Mesenchymal stem cell (in vitro differentiated cells and primary cell): Measurements from ENCODE around the gene MAPK8IP2.
A peak's percentile ranks its signal among the peaks of the same experiment; 100 is the strongest.

ENCODE experiments used
- DNase-seq: peaks from one replicate; pipeline ENCODE4 v3.0.0-alpha.2; 2013
- H2AFZ ChIP-seq: one replicate; pipeline ENCODE4 v1.6.1; 2013; ENCODE audit warnings: low read depth, mild to moderate bottlenecking, control low read depth, inconsistent platforms, low read length, moderate library complexity
- H2AK5ac ChIP-seq: 2 replicates; pipeline ENCODE4 v1.6.1; 2013; ENCODE audit warnings: low read length, moderate library complexity, mild to moderate bottlenecking, inconsistent platforms; ENCODE audit not compliant: severe bottlenecking
- H2BK120ac ChIP-seq: one replicate; pipeline ENCODE4 v1.6.1; 2013; ENCODE audit warnings: low read depth, mild to moderate bottlenecking, inconsistent platforms, low read length, moderate library complexity
- H2BK12ac ChIP-seq, 2 experiments: one replicate each; pipeline ENCODE4 v1.6.1; 2013; ENCODE audit warnings: inconsistent platforms in 2 of 2, low read length in 2 of 2, mild to moderate bottlenecking in 2 of 2, moderate library complexity in 2 of 2, control low read depth in 1 of 2
- H2BK15ac ChIP-seq: one replicate; pipeline ENCODE4 v1.6.1; 2013; ENCODE audit warnings: mild to moderate bottlenecking, low read depth, inconsistent platforms; ENCODE audit not compliant: poor library complexity, severe bottlenecking
- H2BK5ac ChIP-seq: 2 replicates; pipeline ENCODE4 v1.6.1; 2013; ENCODE audit warnings: low read depth, mild to moderate bottlenecking, low read length, control low read depth, inconsistent platforms; ENCODE audit not compliant: poor library complexity, severe bottlenecking
- H3K14ac ChIP-seq, 2 experiments: one replicate each; pipeline ENCODE4 v1.6.1; 2013; ENCODE audit warnings: inconsistent platforms in 2 of 2, low read length in 2 of 2, control low read depth in 1 of 2, mild to moderate bottlenecking in 1 of 2, moderate library complexity in 1 of 2
- H3K18ac ChIP-seq, 2 experiments: one replicate each; pipeline ENCODE4 v1.6.1; 2013; ENCODE audit warnings: inconsistent platforms in 2 of 2, low read length in 2 of 2, control low read depth in 1 of 2, low read depth in 1 of 2, mild to moderate bottlenecking in 1 of 2
- H3K23ac ChIP-seq, 2 experiments: one replicate each; pipeline ENCODE4 v1.6.1; 2013; ENCODE audit warnings: inconsistent platforms in 2 of 2, low read length in 2 of 2, mild to moderate bottlenecking in 2 of 2, moderate library complexity in 2 of 2, control low read depth in 1 of 2
- H3K27ac ChIP-seq: 2 replicates; pipeline ENCODE4 v1.5.1; 2013; ENCODE audit warnings: mild to moderate bottlenecking, moderate library complexity, low read length, control low read depth, inconsistent platforms; ENCODE audit not compliant: poor library complexity, severe bottlenecking
- H3K27me3 ChIP-seq, 2 experiments: 2 replicates each; pipeline versions ENCODE4 v1.6.1 to v1.7.0; 2013; ENCODE audit warnings: low read length in 2 of 2, mild to moderate bottlenecking in 2 of 2, moderate library complexity in 2 of 2, control low read depth in 1 of 2, inconsistent platforms in 1 of 2; ENCODE audit not compliant: control insufficient read depth in 1 of 2, insufficient read depth in 1 of 2
- H3K36me3 ChIP-seq, 2 experiments: 2 replicates each; pipeline versions ENCODE4 v1.6.1 to v1.7.0; 2013; ENCODE audit warnings: low read length in 2 of 2, control low read depth in 1 of 2, inconsistent platforms in 1 of 2, low read depth in 1 of 2, mild to moderate bottlenecking in 1 of 2; ENCODE audit not compliant: insufficient read depth in 2 of 2, control insufficient read depth in 1 of 2
- H3K4ac ChIP-seq, 2 experiments: one replicate each; pipeline ENCODE4 v1.6.1; 2013; ENCODE audit warnings: inconsistent platforms in 2 of 2, low read length in 2 of 2, mild to moderate bottlenecking in 2 of 2, moderate library complexity in 2 of 2, control low read depth in 1 of 2, low read depth in 1 of 2
- H3K4me1 ChIP-seq: 2 replicates; pipeline ENCODE4 v1.6.1; 2013; ENCODE audit warnings: low read depth, low read length, control low read depth; ENCODE audit not compliant: control insufficient read depth, insufficient read depth
- H3K4me2 ChIP-seq: 2 replicates; pipeline ENCODE4 v1.6.1; 2013; ENCODE audit warnings: low read length, mild to moderate bottlenecking, inconsistent platforms; ENCODE audit not compliant: poor library complexity, severe bottlenecking
- H3K4me3 ChIP-seq, 2 experiments: 2 replicates each; pipeline versions ENCODE4 v1.5.1 to v1.7.0; 2013; ENCODE audit warnings: low read length in 2 of 2, mild to moderate bottlenecking in 2 of 2, control low read depth in 1 of 2, low read depth in 1 of 2; ENCODE audit not compliant: insufficient read depth in 1 of 2
- H3K79me1 ChIP-seq: replicated peaks from 2 replicates; pipeline ENCODE4 v1.6.1; 2013; ENCODE audit warnings: mild to moderate bottlenecking, control low read depth, low read length, inconsistent platforms; ENCODE audit not compliant: poor library complexity, severe bottlenecking
- H3K9ac ChIP-seq: 2 replicates; pipeline ENCODE4 v1.7.0; 2013; ENCODE audit warnings: mild to moderate bottlenecking, low read length, moderate library complexity
- H3K9me3 ChIP-seq: 2 replicates; pipeline ENCODE4 v1.7.0; 2013; ENCODE audit warnings: mild to moderate bottlenecking, low read length; ENCODE audit not compliant: control insufficient read depth
- H4K8ac ChIP-seq: one replicate; pipeline ENCODE4 v1.6.1; 2013; ENCODE audit warnings: inconsistent platforms, mild to moderate bottlenecking, low read length, moderate library complexity
- H4K91ac ChIP-seq: one replicate; pipeline ENCODE4 v1.6.1; 2013; ENCODE audit warnings: mild to moderate bottlenecking, low read length, inconsistent platforms
- WGBS: methylation state at CpG from one replicate; pipeline ENCODE4 v1.1.7; 2013; ENCODE audit warnings: mixed read lengths; 5-methylcytosine and 5-hydroxymethylcytosine counted together

MAPK8IP2 gene

DNA sequence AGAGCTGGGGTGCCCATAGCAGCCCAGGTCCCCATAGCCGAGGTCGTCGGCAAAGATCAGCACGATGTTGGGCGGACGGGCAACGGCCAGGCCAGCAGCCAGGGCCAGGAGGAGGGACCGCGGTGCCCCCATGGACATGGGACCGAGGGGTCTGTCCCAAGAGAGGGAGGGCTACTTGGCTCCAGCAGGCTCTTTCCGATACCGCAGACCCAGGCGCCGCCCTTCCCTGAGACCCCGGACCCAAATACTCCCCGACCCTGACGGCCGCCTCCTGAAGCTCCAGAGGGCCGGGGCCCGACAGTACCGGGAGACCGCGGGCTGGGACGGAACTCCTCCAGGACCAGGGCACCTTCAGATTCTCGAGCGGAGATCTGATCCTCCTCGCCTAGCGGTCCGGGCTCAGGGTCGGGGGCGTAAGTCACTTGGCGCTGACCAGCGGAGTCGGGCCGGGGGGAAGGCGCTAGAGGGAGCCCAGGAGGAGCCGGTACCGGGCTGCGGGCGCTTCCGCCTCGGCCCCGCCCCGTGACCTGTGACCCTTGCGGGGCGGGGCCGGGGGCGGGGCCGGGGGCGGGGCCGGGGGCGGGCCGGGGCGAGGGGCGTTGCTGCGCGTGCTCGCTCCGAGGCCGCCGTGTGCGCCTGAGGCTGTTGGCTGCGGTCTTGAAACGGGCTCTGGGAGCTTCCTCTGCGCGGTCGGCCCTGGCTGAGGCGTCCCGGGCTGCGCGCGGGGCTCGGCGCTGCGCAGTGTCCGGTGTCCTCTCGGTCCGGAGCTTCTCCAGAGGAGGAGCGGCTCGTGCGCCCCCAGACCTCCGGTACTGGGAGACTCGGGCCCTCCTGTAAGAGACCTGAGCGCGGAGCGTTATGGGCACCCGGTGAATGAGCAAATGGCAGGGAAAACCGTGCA, 27.3 kb downstream of the MAPK8IP2 start, which contains the start of gene ARSA:
TSS of gene ARSA (minus strand) at position 511 of the 901 bp plus-strand sequence. CDS start at position 138, 373 bp downstream.
- Histone ChIP-seq H3K79me1 (peaks cover 21% of the 10 kb centered on the region), H3K27me3 (no peaks in the 10 kb centered on the region), H3K4me2 (peak within 1 kb of the TSS; percentile 95), H3K18ac (peak within 1 kb of the TSS; percentile 41 to 91), H3K9me3 (no peaks in the 10 kb centered on the region), H2BK120ac (no peak within 1 kb of the TSS), H2BK5ac (no peak within 1 kb of the TSS), H3K27ac (no peak within 1 kb of the TSS), H2AFZ (peak within 1 kb of the TSS; percentile 92), H3K4me3 (peak within 1 kb of the TSS; percentile 84 to 93), H3K14ac (peak within 1 kb of the TSS in 1 of 2 experiments; percentile 87), H3K9ac (peak within 1 kb of the TSS; percentile 92), H2BK15ac (no peak within 1 kb of the TSS), H3K4ac (peak within 1 kb of the TSS in 1 of 2 experiments; percentile 84), H2AK5ac (no peak within 1 kb of the TSS), H4K8ac (peak within 1 kb of the TSS; percentile 94), H4K91ac (peak within 1 kb of the TSS; percentile 40), H3K36me3 (peaks cover 0 to 27% of the 10 kb centered on the region in 2 experiments), H3K4me1 (peaks cover 23% of the 10 kb centered on the region), H3K23ac (peak within 1 kb of the TSS; percentile 30 to 84), H2BK12ac (peak within 1 kb of the TSS; percentile 28 to 75)
- DNase-seq = peak; percentile 86
- WGBS = 2% methylated on average over 71 of the region's 88 CpGs

DNA sequence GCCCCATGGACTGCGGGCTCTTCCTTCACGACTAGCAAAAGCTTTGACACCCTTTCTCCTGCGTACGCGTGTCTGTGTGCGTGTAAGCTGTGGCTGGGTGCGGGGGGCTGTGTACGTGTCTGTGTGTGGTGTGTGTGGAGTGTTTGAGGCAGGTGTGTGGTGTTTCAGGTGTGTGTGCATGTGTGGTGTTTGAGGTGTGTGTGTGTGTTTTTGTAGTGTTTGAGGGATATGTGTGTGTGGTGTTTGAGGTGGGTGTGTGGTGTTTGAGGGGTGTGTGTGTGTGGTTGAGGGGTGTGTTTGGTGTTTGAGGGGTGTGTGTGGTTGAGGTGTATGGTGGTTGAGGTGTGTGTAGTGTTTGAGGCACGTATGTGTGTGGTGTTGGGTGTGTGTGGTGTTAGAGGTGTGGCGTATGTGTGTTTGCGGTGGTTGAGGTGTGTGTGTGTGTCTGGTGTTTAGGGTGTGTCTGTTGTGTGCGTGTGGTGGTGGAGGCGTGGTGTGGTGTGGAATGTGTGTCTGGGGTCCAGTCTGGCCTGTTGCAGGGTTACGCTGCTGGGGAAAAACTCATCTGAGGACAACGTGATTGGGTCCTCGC, 28.0 kb downstream of the MAPK8IP2 start:
- H3K36me3 ChIP-seq = peaks cover 0 to 25% of the 10 kb centered on the region in 2 experiments

DNA sequence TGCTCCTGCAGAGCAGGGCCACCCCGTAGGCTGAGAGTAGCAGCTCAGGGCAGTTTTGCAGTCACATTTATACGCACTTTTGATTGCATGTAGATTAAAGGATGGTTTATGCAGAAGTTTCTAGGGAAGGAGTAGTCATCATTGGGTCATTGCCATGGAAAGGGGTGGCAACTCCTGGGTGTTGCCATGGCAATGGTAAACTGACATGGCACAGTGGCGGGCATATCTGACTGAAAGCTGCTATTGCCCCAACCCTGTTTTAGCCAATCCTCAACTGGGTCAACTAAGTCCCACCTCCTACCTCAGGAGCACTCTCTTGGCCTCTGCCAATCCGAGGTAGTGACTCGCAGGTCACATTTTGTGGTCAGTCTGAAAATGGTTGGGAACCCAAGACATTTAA, 29.8 kb downstream of the MAPK8IP2 start:
- Histone ChIP-seq H3K18ac (no peak overlapping the region), H2BK120ac (no peak overlapping the region), H3K36me3 (peaks cover 0 to 15% of the 10 kb centered on the region in 2 experiments), H2BK5ac (no peak overlapping the region), H3K4me3 (no peak overlapping the region), H2BK12ac (no peak overlapping the region), H2AFZ (peak overlapping the region; percentile 20), H3K9ac (no peak overlapping the region), H3K4me1 (peaks cover 23% of the 10 kb centered on the region), H3K4ac (no peak overlapping the region), H4K91ac (peak overlapping the region; percentile 39), H3K9me3 (no peaks in the 10 kb centered on the region), H3K27me3 (peaks cover 4% of the 10 kb centered on the region in 2 experiments), H3K79me1 (peaks cover 21% of the 10 kb centered on the region), H3K27ac (no peak overlapping the region), H3K23ac (no peak overlapping the region), H3K14ac (no peak overlapping the region), H4K8ac (no peak overlapping the region), H3K4me2 (no peak overlapping the region), H2AK5ac (no peak overlapping the region), H2BK15ac (no peak overlapping the region)
- DNase-seq = no peak
- 99% methylated on average over 5 of the region's 5 CpGs for WGBS

More for the DNA sequence above, 28.0 kb downstream of the MAPK8IP2 start:
- Histone ChIP-seq H3K4ac (peak overlapping the region in 1 of 2 experiments; percentile 84), H4K91ac (peak overlapping the region; percentile 25), H3K79me1 (peaks cover 21% of the 10 kb centered on the region), H2BK5ac (no peak overlapping the region), H3K4me2 (peak overlapping the region; percentile 95), H2BK12ac (peak overlapping the region; percentile 28 to 64), H3K27me3 (peaks cover 0 to 1% of the 10 kb centered on the region in 2 experiments), H2BK15ac (no peak overlapping the region), H3K4me3 (peak overlapping the region; percentile 67 to 89), H3K9ac (peak overlapping the region; percentile 91), H3K23ac (peak overlapping the region; percentile 30 to 84), H4K8ac (peak overlapping the region; percentile 59), H2BK120ac (no peak overlapping the region), H3K9me3 (no peaks in the 10 kb centered on the region), H3K27ac (no peak overlapping the region), H2AK5ac (no peak overlapping the region), H2AFZ (peak overlapping the region; percentile 85), H3K14ac (peak overlapping the region in 1 of 2 experiments; percentile 76), H3K4me1 (peaks cover 23% of the 10 kb centered on the region), H3K18ac (peak overlapping the region in 1 of 2 experiments; percentile 75)
- 52% methylated on average over 16 of the region's 16 CpGs for WGBS
- DNase-seq = no peak

DNA sequence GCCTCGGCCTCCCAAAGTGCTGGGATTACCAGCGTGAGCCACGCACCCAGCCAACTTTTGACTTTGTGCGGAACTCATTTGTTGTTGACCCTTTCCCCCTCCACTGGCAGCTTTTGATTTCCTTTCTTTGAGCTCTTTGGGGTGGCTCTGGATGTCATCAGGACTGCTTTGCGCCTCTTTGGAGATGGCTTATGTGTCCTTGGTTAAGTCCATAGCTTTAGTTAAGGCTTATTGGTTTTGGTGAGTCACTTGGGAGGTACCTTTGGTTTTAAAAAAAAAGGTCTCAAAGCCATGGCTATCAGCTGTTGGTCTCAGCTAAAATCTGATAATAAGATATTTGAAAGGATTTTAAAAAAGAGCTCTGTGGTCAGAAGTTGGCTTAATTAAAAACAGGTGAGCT, 32.5 kb downstream of the MAPK8IP2 start:
- H2AK5ac ChIP-seq = no peak overlapping the region
- H3K79me1 ChIP-seq = peaks cover 3% of the 10 kb centered on the region
- H3K14ac ChIP-seq = no peak overlapping the region
- H4K91ac ChIP-seq = no peak overlapping the region
- no peaks in the 10 kb centered on the region for H3K9me3 ChIP-seq
- no peak overlapping the region for H3K23ac ChIP-seq
- no peak overlapping the region for H3K9ac ChIP-seq
- no peak overlapping the region for H2BK15ac ChIP-seq
- DNase-seq = no peak
- H3K4me2 ChIP-seq = no peak overlapping the region
- no peak overlapping the region for H2BK120ac ChIP-seq
- H2AFZ ChIP-seq = no peak overlapping the region
- H3K4me1 ChIP-seq = peaks cover 8% of the 10 kb centered on the region
- no peak overlapping the region for H3K27ac ChIP-seq
- H3K27me3 ChIP-seq = peaks cover 4% of the 10 kb centered on the region in 2 experiments
- H3K4me3 ChIP-seq = no peak overlapping the region
- 90% methylated on average over 5 of the region's 5 CpGs for WGBS
- H2BK5ac ChIP-seq = no peak overlapping the region
- no peaks in the 10 kb centered on the region for H3K36me3 ChIP-seq
- no peak overlapping the region for H3K4ac ChIP-seq
- H3K18ac ChIP-seq = no peak overlapping the region
- H4K8ac ChIP-seq = no peak overlapping the region
- H2BK12ac ChIP-seq = no peak overlapping the region
